ENCODE measurements around the gene PHACTR3. TPM values are rescaled to one million over a fixed set of nuclear protein-coding genes. Genes with fewer than 3 reads are reported as not detected.
"Not testable (repeated sequence)": the region's sequence is repeated elsewhere in the genome, so short reads cannot be mapped to it uniquely, and the experiment has no call there.

The PHACTR3 gene
- total RNA-seq, 1 donor from 2014 or later: 1.1 TPM

DNA sequence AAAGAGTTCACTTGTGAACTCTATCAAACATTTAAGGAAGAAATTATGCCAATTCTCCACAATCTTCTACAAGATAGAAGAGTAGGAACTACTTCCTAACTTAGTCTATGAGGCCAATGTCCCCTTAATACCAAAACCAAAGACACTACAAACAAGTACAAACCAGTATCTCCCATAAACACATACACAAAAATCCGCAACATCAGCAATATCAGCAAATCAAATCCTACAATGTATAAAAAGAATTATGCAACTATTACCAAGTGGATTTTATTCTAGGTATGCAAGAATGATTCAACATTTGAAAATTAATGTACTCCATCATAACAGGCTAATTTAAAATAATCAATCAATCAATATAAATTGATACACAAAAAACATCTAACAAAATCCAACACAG, 283.7 kb downstream of the PHACTR3 start:
- no peak for DNase-seq (ENCODE audit: low spot score, unreplicated experiment)
- Mint-ChIP-seq H3K36me3 (ENCODE audit: insufficient read depth) (no peaks in the 10 kb centered on the region), H3K27me3 (no peaks in the 10 kb centered on the region), H3K9me3 (ENCODE audit: low read depth) (no peaks in the 10 kb centered on the region), H3K4me3 (ENCODE audit: low read depth) (no peak overlapping the region), H3K4me1 (ENCODE audit: low read depth) (peaks cover 13% of the 10 kb centered on the region), H3K27ac (no peak overlapping the region)
- TF ChIP-seq, protein P1, sequence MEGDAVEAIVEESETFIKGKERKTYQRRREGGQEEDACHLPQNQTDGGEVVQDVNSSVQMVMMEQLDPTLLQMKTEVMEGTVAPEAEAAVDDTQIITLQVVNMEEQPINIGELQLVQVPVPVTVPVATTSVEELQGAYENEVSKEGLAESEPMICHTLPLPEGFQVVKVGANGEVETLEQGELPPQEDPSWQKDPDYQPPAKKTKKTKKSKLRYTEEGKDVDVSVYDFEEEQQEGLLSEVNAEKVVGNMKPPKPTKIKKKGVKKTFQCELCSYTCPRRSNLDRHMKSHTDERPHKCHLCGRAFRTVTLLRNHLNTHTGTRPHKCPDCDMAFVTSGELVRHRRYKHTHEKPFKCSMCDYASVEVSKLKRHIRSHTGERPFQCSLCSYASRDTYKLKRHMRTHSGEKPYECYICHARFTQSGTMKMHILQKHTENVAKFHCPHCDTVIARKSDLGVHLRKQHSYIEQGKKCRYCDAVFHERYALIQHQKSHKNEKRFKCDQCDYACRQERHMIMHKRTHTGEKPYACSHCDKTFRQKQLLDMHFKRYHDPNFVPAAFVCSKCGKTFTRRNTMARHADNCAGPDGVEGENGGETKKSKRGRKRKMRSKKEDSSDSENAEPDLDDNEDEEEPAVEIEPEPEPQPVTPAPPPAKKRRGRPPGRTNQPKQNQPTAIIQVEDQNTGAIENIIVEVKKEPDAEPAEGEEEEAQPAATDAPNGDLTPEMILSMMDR (IDR thresholded peaks at IDR 0.05; ENCODE audit: unreplicated experiment): no peak

DNA sequence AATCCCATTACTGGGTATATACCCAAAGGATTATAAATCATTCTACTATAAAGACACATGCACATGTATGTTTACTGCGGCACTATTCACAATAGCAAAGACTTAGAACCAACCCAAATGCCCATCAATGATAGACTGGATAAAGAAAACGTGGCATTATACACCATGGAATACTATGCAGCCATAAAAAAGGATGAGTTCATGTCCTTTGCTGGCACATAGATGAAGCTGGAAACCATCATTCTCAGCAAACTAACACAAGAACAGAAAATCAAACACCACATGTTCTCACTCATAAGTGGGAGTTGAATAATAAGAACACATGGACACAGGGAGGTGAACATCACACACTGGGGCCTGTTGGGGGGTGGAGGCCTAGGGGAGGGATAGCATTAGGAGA, 285.7 kb downstream of the PHACTR3 start:
- not testable (repeated sequence) for H3K27me3 Mint-ChIP-seq; H3K9me3 Mint-ChIP-seq (ENCODE audit: low read depth); H3K4me1 Mint-ChIP-seq (ENCODE audit: low read depth); H3K36me3 Mint-ChIP-seq (ENCODE audit: insufficient read depth); H3K4me3 Mint-ChIP-seq (ENCODE audit: low read depth); DNase-seq (ENCODE audit: low spot score, unreplicated experiment); H3K27ac Mint-ChIP-seq

DNA sequence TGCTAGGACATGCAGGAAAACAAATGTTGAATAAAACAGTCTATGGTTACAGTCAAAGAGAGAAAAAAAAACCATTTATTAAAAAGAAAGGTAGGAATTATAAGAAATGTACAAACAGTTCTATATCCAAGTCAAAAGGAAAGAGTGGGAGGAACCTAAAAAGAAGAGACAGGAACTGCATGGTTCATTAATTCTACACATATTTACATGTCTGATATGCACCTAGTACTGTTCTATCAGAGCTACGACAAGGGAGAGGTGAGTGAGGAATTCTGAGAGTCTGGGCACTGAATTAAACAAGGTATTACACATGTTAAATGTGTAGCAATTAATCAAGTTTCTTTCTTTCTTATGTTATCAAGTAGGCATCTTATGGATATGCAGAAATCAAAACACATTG, 287.2 kb downstream of the PHACTR3 start:
- Mint-ChIP-seq H3K36me3 (ENCODE audit: insufficient read depth) (no peaks in the 10 kb centered on the region), H3K27me3 (peaks cover 4% of the 10 kb centered on the region), H3K4me3 (ENCODE audit: low read depth) (no peak overlapping the region), H3K27ac (no peak overlapping the region), H3K4me1 (ENCODE audit: low read depth) (peaks cover 7% of the 10 kb centered on the region), H3K9me3 (ENCODE audit: low read depth) (no peaks in the 10 kb centered on the region)
- TF ChIP-seq, protein P1 (IDR thresholded peaks at IDR 0.05; ENCODE audit: unreplicated experiment): no peak
- no peak for DNase-seq (ENCODE audit: low spot score, unreplicated experiment)

DNA sequence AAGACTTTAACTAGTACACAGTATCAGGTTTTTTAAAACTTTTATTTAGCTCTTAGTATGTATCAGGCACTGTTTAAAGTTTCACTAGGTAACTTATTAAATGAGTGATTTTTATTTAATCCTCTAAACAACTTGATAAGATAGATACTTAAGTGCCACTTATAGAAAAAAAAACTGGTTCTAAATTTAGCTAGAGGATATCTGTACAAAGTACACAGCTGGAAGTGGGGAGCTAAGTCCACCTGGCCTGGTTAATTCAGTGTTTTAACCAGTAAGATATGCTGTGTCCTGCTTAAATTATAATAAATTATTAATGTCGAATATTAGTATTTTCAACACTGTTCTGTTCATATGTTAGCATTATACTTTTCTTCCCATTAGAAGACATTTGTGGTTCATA, 291.6 kb downstream of the PHACTR3 start:
- peaks cover 4% of the 10 kb centered on the region for H3K4me1 Mint-ChIP-seq (ENCODE audit: low read depth)
- H3K9me3 Mint-ChIP-seq (ENCODE audit: low read depth): no peaks in the 10 kb centered on the region
- H3K27me3 Mint-ChIP-seq: peaks cover 6% of the 10 kb centered on the region
- TF ChIP-seq, protein P1 (IDR thresholded peaks at IDR 0.05; ENCODE audit: unreplicated experiment): no peak
- H3K4me3 Mint-ChIP-seq (ENCODE audit: low read depth): no peak overlapping the region
- H3K27ac Mint-ChIP-seq: no peak overlapping the region
- DNase-seq (ENCODE audit: low spot score, unreplicated experiment): no peak
- H3K36me3 Mint-ChIP-seq (ENCODE audit: insufficient read depth): no peaks in the 10 kb centered on the region

Data from progenitor cell of endocrine pancreas (in vitro differentiated cells).